Measurements from ENCODE around the gene VTI1A.

Gene VTI1A

GRCh38 chr10:112816891-112817290 is 369.9 kb downstream of the VTI1A start:
- DNase-seq = no peak

DNA sequence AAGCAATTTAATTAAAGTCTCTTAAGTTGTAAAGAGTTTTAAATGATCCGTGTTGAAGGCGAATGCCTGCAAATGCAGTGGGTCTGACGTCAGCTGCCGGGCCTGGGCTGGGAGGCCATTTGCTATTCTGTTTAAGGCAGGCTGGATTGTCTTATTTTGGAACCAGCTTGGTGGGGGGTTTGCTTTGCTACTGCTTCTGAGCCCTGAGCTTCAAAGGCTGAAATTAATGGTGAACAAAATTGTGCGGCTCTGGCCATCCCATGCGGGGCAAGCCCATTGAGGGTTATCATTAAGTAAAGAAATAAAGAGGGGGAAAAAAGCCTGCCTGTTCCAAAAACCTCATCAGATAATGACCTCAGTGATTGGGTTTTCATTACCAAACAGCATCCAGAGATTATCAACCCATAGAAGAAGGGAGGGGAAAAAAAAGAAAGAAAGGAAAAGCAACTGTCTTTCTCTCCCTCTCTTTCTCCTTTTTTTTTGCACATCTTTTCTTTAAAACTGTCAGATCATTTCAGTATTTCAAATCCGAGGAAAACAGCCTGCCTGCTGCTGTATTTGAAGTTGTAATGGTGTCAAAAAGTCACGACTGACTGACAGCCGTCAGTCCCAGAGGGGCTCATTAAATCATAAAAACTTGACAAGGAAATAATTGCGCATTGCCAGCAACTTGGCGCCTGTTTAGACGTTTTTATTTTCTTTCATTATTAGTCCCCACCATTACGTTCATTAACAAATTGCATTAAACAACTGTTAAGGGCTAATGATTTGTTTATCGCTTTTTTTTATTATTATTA is 371.2 kb downstream of the VTI1A start:
- DNase-seq = no peak

- DNase-seq = no peak
Observed at GRCh38 chr10:112819231-112819630, 372.2 kb downstream of the VTI1A start.

DNA sequence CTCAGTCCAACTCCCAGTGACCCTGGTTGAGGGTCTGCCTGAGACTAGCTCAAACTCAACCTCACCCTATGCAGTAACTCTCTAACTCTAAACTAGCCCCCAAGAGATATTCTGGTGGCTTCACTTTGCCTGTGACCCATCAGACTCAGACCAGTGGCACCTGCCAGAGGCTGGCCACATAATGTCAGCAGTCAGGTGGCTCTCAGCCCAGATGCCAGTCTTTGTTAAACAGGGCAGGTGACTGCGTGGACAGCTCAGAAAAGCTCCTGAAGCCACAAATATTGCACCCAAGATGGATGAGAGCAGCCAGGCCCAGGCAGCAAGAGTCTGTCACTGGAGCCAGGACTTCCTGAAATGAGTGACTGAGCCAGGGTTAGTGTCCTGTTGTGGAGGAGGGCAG is 373.3 kb downstream of the VTI1A start:
- no peak for DNase-seq

GRCh38 chr10:112821038-112821437 is 374.0 kb downstream of the VTI1A start:
- DNase-seq = no peak

DNA sequence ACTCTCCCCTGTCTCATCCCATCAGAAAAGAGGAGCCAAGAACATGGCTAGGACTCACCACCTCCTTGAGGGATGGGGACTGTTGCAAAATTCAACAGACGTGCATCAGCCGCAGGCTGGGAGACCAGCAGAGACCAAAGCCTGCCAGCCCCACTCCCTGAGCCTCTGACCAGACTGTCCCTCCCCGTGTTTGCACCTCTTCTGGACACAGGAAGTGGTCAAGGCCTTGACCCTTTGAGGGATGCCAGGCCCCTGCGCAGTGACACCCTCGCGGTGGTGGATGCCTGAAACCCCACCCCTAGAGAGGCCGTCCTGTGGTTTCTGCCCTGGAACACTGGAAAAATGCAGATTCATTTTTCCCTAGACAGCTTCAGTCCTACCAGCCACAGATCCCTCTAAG is 374.6 kb downstream of the VTI1A start:
- DNase-seq = no peak

DNA sequence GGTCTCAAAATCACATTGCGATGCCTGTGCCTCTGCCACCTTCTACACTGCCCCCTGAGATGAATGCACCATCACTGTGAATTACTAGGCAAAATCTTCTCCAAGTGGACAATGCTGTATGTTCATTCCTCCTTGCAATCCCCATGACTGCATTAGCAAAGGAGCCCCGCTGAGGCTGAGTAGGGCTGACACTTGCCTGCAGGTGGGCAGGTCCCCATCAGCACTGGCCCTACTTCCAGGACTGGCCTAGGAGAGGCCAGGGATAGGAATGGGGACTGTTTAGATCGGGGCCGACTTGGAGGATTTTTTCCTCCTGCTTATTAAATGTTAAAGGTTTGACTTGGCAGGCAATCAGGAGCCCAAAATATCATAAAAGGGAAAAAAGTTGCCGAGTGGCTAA is 376.0 kb downstream of the VTI1A start:
- DNase-seq = no peak

DNA sequence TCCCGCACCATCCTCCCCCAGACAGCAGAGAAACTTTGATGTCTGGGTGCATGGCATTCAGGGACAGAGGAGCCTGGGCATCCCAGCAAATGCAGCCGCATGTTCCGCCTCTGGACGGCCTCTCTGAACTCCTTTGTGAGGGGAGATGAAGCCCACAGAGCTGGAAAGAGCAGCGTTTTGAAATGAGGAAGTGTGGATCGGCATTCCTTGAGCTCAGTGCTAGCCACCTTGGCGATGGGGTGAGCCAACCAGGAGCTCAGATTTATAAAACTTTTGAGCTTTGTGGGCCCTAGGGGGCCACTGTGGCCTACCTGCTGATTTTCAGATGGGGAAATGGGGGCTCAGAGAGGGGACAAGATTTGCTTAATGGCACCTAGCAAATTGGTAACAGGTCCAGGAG is 376.6 kb downstream of the VTI1A start:
- DNase-seq = no peak

GRCh38 chr10:112826018-112826697 is 379.1 kb downstream of the VTI1A start:
- DNase-seq = no peak

DNA sequence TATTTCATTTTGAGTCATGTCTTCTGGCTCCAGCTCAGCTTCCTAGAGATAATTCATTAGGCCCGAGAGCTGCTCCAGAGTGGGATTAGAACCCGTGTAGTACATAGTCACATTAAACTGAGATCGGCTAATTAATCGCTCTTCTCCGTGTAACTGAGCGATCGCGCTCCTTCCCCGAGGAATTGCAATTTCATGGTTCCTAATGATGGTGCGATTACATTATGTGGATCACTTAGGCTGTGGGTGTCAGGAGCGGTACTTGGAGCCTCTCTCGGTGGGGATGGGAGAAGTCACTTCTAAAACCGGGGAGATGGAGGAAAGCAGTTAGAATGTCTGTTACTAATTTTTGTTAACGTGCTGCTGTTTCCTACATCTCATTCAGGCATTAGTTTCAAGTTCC is 380.1 kb downstream of the VTI1A start:
- DNase-seq = no peak

DNA sequence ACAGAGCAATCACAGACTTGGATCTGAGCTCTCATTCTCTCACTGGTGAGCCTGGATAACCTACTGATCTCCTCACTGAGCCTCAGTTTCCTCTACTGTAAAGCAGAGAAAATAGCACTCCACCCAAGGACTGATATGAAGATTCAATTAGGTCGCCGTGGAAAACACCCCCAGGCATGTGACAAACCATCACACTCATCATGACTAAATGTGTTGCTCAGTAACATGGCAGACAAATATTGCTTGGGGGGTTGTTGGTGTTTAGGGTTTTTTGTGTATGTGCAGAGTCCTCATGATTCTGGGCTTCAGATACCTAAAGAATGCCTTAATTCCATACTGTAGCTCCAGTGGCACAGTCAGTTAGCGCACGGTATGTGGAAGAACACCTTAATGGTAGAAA is 380.9 kb downstream of the VTI1A start:
- no peak for DNase-seq

DNA sequence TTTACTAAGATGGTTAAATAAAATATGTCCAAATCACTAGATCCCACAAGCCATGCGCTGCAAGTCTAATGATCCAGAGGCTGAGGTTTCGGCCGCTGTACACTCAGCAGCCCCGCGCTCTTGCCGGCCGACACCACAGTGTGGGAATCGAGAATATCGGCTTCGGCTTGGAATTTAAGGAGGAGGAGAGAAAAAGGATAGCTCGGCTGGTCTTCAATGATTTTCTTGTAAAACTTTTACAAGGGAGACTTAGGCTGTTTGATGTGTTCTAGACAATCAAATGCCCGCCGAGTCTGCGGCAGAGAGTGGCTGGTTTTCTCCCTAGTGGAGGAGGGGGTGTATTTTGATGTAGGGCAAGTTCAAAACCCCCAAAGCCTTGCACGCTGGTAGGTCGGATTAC is 384.8 kb downstream of the VTI1A start:
- no peak for DNase-seq

GRCh38 chr10:112832361-112832878 is 385.4 kb downstream of the VTI1A start:
- no peak for DNase-seq

- no peak for DNase-seq
Observed at GRCh38 chr10:112832959-112833358, 385.9 kb downstream of the VTI1A start.

DNA sequence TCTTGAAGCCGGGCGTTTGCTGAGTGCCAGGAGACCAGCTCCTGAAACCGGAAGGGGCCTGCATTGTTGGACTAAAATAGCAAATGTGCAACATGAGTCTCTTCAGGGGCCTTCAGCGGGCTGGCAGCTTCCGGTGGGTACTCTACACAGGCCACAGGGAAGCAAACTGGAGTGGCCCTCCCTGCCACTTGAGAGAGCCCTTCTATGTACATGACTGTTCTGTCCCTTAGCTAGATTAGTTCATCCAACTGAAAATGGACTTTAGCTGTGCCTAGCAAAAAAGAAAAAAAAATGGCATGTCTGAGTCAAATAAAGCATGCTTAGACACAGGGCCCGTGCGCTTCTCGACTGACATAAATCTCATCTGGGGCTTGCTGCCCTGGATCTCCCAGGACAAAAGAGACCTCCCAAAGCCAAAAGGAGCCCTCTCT is 387.8 kb downstream of the VTI1A start:
- DNase-seq = no peak

DNA sequence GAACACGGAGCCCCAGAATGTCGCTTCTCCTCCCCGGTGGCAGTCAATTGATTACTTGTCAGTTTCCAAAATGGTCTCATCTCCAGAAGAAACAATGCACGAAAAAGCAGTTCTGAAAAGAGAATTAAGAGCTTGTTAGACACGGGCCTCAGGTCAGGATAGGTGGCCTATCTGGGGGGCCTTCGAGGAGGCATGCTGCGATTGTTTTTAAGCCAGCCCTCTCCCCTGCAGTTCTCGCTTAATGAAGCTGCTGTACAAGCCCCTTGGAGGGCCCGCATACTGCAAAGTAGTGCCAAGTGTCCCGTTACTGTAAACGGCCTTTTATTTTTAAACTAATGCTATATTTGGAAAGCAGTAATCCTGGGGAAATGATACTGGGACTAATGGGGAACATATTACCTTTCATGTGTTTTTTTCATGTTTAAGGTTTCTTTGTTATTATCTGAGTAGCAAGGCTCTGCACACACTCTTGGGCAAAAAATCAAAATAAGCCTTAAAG is 388.3 kb downstream of the VTI1A start:
- DNase-seq = no peak

GRCh38 chr10:112835944-112836451 is 389.0 kb downstream of the VTI1A start:
- no peak for DNase-seq

DNA sequence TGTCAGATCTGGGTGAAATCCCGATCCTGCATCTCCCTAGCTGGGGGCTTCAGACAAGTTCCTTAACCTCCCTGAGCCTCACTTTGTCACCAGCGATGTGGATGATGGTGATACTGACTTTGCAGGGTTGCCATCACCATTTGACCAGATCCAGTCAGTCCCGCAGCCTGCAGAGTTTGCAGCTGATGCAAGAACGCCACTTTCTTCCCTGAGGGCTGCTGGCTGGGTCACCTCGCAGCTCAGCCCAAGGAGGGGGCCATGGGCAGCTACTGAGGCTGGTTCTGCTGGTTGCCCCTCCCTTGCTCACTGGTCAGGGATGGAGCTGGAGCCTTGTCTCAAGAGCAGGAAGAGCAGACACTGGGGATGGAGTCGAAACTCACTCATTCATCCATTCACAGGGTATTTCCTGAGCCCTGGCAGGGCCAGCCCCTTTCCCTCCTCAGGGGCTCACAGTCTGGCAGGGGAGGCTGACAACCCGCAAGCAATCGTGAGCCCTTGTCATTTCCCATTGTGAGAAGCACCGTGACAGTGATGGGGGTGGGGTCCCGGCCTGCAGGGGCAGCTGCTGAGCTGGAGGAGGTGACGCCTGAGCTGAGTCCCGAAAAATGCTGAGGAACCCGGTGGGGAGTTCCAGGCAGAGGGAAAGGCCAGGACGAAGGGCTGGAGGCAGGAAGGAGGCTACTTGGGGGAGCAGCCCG is 391.9 kb downstream of the VTI1A start:
- DNase-seq = no peak

DNA sequence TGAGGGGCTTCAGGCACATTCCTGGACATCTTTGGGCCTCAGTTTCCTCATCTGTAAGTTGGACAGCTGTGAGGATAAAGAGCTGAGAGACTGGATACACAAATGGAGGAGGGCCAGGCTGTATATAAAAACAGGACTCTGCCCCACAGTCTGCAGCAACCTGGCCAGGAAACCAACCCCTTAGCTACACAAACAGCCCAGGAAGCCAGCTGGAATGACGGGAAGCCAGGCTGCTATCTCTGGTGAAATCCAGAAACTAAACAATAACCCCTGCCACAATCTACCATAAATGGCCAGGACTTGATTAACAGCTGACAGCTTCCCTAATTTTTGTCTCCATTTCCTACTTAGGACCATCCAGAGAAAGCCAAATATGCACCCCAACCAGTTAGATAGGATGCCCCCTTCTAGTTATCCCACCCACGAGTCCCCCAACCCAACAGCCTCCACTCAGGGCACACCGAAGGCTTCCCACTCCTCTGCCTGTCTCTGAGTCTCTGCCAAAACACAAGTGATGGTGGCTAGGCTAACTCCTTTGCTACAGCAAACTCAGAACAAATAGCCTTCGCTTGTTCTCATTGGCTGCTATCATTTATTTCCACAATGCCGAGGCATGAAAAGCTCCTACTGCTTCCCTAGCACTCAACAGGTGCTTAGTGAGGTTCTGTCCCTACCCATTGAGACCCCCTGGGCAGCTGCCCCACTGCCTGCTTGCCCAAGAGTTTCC is 393.1 kb downstream of the VTI1A start:
- DNase-seq = no peak

GRCh38 chr10:112841549-112841948 is 394.5 kb downstream of the VTI1A start:
- DNase-seq = no peak

DNA sequence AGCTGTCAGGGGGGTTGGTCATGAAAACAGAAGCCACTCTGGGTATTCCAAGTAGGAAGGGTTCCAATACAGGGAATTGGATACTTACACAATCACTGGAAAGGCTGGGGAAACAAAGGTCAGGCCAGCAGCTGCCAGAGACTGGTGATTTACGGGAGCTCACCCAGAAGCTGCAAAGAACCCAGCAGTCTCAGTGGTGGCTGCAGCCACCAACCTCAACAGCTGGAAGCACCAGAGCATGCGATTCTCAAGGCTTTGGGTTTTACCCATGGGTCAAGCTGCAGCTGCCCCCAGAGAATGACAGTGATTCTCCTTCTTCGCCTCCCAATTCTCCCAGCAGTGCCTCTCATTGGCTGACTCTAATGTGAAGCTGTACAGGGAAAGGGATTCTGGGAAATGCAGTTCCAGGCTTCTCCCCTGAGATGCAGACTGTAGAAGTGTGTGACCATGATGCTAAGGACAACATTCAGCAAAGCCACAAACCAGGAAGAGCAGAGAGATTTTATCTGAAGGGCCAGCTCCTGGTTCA is 395.9 kb downstream of the VTI1A start:
- no peak for DNase-seq

- no peak for DNase-seq
Observed at GRCh38 chr10:112843623-112844022, 396.6 kb downstream of the VTI1A start.
